GM21360 (cell line): ENCODE measurements around the gene FKBP9.
"Not testable (repeated sequence)": the region's sequence is repeated elsewhere in the genome, so short reads cannot be mapped to it uniquely, and the experiment has no call there.

ENCODE experiments used
- ATAC-seq: cut with Tn5 transposase; IDR thresholded peaks from one replicate; pipeline ENCODE4 v1.9.1; 2021; ENCODE audit warnings: mild to moderate bottlenecking, moderate library complexity; ENCODE audit not compliant: unreplicated experiment

The FKBP9 gene

GRCh38 chr7:32957326-32958045, at the start of gene FKBP9:
Gene FKBP9 (plus strand): TSS chr7:32957440. CDS start chr7:32957574, 134 bp downstream.
- ATAC-seq = peak; percentile 83

- no peak for ATAC-seq
Observed at GRCh38 chr7:32910195-32910594, 47.0 kb upstream of the FKBP9 start.

- no peak for ATAC-seq
Observed at GRCh38 chr7:32914184-32914583, 43.1 kb upstream of the FKBP9 start.

GRCh38 chr7:32915041-32915536, 42.2 kb upstream of the FKBP9 start:
- ATAC-seq = no peak

GRCh38 chr7:32916006-32916405, 41.2 kb upstream of the FKBP9 start:
- ATAC-seq = no peak

- not testable (repeated sequence) for ATAC-seq
Observed at GRCh38 chr7:32916994-32917393, 40.2 kb upstream of the FKBP9 start.

GRCh38 chr7:32921896-32922295, 35.3 kb upstream of the FKBP9 start:
- ATAC-seq = no peak

GRCh38 chr7:32928785-32929298, 28.4 kb upstream of the FKBP9 start:
- ATAC-seq = no peak

- no peak for ATAC-seq
Observed at GRCh38 chr7:32929430-32930143, 27.7 kb upstream of the FKBP9 start.

GRCh38 chr7:32930378-32930777, 26.9 kb upstream of the FKBP9 start:
- ATAC-seq = no peak

- ATAC-seq = no peak
Observed at GRCh38 chr7:32935558-32935957, 21.7 kb upstream of the FKBP9 start.

GRCh38 chr7:32936689-32937088, 20.6 kb upstream of the FKBP9 start:
- no peak for ATAC-seq

GRCh38 chr7:32937344-32938174, 19.7 kb upstream of the FKBP9 start:
- ATAC-seq = no peak

- no peak for ATAC-seq
Observed at GRCh38 chr7:32941181-32941580, 16.1 kb upstream of the FKBP9 start.

- ATAC-seq = no peak
Observed at GRCh38 chr7:32941681-32942414, 15.4 kb upstream of the FKBP9 start.

GRCh38 chr7:32942415-32943251, 14.6 kb upstream of the FKBP9 start:
- ATAC-seq = peak; percentile 87

GRCh38 chr7:32943252-32944030, 13.8 kb upstream of the FKBP9 start:
- no peak for ATAC-seq

- ATAC-seq = no peak
Observed at GRCh38 chr7:32947420-32947983, 9.7 kb upstream of the FKBP9 start.
